RWPE1 (cell line): ENCODE results near the gene TMEM30B.

ENCODE experiments used
- CTCF ChIA-PET: fragments of 350-600 bp; sonication (Branson Sonifier 250); formaldehyde crosslinking; extraction: SDS; loops from one replicate; lab custom pipeline; 2021; lab: Yijun Ruan, JAX
- POLR2A ChIA-PET: fragments of 400-600 bp; formaldehyde crosslinking; extraction: SDS; loops from one replicate; lab custom pipeline; 2020; ENCODE audit warnings: antibody characterized with exemption; ENCODE audit not compliant: low non-redundant PET; lab: Yijun Ruan, JAX
- DNase-seq: peaks from one replicate; pipeline ENCODE4 v3.0.0; 2012; ENCODE audit warnings: low spot score
- H3K27ac ChIP-seq: fragments of 450-650 bp; 2 replicates; pipeline ENCODE4 v1.5.1; 2017
- TF ChIP-seq, protein P1 (sequence below): fragments of 450-650 bp; conservative IDR thresholded peaks from 2 replicates; pipeline ENCODE4 v1.5.1; 2017; ENCODE audit warnings: low read depth, mild to moderate bottlenecking

TMEM30B gene

DNA sequence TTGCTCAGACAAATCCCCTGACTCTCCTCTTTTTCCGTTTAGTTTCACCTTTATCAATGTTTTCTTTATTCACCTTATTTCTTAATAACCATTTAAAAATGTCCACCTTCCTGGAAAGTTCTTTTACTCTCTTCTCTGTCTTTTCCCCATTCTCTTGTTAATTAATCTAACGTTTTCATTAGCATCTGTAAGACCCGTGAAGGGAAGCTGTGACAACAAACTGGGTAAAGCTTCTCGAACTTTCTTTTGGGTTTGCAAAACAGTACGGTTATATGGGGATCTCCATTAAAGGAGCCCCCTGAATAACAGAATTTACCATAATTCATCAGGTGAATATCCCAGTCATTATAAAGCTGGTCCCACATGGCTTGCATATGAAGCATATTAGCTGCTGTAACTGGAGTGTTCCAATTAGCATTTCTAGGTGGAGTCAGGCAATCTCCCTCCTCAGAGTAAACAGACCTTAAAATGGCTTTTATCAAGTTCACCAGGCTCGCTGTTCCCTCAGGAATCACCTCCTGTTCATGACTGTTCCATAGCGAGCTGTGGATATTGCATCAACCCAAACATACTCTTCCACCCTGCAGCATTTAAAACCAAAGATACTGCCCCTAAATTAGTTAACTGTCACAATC lies 42.4 kb downstream of the TMEM30B start:
- no peak for DNase-seq

DNA sequence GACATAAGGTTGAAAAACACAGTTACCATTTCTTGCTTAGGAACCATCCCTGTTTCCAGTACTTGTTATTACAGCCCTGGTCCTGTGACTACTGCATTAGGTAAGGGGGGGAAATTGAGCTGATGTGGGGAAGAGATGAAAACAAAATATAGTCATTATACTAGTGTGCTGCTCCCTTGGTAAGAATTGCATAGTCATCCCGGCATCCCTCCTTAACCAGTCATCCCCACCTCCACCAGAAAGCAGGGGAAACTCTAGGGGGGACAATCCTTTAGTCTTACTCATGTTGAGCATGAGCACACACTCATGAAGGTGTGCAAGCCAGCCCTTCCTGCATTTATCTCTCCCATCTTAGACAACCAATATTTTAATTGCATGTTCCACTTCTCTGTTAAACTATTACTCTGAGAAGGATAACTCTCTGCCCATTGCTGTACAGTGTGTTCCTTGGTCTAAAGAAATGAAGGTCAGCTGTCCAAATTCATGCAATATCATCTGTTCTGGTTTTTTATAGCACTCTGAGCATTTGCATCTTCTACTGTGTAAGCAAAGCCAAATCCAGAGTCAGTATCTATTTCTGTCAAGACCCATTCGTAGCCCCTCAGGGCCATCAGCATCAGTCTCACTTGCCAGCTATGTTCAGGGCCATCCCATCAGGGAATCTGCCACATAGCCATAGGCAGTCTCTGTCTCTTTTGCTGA lies 46.8 kb downstream of the TMEM30B start:
- TF ChIP-seq, protein P1, sequence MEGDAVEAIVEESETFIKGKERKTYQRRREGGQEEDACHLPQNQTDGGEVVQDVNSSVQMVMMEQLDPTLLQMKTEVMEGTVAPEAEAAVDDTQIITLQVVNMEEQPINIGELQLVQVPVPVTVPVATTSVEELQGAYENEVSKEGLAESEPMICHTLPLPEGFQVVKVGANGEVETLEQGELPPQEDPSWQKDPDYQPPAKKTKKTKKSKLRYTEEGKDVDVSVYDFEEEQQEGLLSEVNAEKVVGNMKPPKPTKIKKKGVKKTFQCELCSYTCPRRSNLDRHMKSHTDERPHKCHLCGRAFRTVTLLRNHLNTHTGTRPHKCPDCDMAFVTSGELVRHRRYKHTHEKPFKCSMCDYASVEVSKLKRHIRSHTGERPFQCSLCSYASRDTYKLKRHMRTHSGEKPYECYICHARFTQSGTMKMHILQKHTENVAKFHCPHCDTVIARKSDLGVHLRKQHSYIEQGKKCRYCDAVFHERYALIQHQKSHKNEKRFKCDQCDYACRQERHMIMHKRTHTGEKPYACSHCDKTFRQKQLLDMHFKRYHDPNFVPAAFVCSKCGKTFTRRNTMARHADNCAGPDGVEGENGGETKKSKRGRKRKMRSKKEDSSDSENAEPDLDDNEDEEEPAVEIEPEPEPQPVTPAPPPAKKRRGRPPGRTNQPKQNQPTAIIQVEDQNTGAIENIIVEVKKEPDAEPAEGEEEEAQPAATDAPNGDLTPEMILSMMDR: no peak
- CTCF ChIA-PET: interaction anchor here (1.1 kb wide), 1 partner anchor 720 kb away, joined by 3 read pairs; no protein-coding TSS in a partner anchor
- POLR2A ChIA-PET: no interaction called here
- no peak for DNase-seq
- no peak overlapping the region for H3K27ac ChIP-seq

More for the DNA sequence above, 42.4 kb downstream of the TMEM30B start:
- H3K27ac ChIP-seq: no peak overlapping the region
- TF ChIP-seq, protein P1: no peak
- ChIA-PET CTCF (no interaction called here), POLR2A (no interaction called here)

DNA sequence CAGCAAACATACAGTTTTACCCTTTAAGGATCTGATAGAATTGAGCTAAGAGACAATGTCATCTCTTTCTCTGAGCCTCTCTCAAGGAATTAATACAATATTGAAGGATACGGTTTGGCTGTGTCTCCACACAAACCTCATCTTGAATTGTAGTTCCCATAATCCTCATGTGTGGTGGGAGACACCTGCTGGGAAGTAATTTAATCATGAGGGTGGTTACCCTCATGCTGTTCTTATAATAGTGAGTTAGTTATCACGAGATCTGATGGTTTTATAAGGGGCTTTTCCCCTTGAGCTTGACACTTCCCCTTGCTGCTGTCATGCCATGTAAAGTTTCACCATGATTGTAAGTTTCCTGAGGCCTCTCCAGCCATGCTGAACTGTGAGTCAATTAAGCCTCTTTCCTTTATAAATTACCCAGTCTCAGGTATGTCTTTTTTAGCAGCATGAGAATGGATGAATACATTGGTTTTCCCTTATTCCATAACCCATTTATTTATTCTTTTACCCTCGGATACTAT lies 47.6 kb downstream of the TMEM30B start:
- CTCF ChIA-PET: interaction anchor here (0.6 kb wide), 1 partner anchor 170 kb away, joined by 4 read pairs; no protein-coding TSS in a partner anchor
- H3K27ac ChIP-seq: no peak overlapping the region
- POLR2A ChIA-PET: no interaction called here
- no peak for DNase-seq
- TF ChIP-seq, protein P1: no peak

DNA sequence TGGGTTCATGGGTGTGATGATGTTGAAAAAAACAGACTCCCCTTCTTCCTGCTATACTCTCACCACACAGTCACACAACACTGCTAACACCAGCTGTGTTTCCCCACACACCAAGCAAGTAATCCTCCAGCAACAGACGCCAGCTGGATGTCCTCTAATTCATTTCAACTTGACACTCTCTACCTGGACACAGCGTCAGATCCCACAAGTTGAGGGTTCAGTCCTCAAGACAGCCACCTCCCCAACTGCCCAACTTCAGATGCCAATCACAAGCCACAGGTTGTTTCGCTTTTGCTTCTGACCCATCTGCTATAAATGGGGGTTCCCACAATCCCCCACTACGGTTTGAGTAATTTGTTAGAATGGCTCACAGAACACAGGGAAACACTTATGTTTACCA lies 49.3 kb downstream of the TMEM30B start:
- POLR2A ChIA-PET: no interaction called here
- H3K27ac ChIP-seq: no peak overlapping the region
- no peak for DNase-seq
- TF ChIP-seq, protein P1: no peak
- CTCF ChIA-PET: interaction anchor here (1.1 kb wide), 1 partner anchor 593 kb away, joined by 4 read pairs; no protein-coding TSS in a partner anchor

DNA sequence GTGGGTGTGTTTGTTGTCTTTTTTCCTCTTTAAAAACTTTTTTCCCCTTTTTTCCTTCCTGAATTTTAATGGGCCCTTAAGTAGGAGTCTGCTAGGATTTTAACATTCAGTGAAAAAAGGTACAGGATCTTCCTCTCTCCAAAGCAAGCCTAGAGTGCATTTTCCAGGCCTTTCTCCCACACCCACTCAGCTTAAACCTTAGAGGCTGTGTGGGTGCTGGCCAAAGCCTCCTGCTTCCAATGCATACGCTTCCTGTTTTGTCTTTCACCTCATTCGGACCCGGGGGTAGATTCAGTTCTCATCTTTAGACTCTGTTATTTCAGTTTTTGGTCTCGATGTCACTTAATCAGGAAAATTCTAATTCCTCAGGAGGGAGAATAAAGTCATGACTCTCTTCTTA lies 51.2 kb downstream of the TMEM30B start:
- H3K27ac ChIP-seq: no peak overlapping the region
- ChIA-PET POLR2A (no interaction called here), CTCF (no interaction called here)
- TF ChIP-seq, protein P1: no peak
- DNase-seq: no peak

DNA sequence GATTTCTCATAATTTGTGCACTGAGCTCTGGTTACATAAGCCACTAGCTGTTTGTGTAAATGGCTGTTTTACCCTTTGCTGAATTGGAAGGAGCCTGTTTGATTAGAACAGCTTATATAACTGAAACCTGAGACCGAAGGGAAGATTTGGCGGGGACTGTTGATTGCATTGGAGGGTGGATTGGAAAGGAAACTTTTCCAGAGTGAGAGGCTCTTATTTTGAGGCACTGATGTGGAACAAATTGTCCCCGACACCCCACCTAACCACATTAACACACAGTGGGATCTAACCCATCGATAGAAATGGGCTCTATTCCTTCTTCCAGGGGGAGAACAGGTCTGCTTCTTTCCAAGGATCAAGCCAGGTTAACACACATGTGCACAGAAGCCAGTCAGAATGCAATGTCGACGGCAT lies 51.7 kb downstream of the TMEM30B start:
- TF ChIP-seq, protein P1: no peak
- POLR2A ChIA-PET: no interaction called here
- no peak for DNase-seq
- CTCF ChIA-PET: no interaction called here
- no peak overlapping the region for H3K27ac ChIP-seq
